Vagina (tissue), 2 donors: Measurements from ENCODE around the gene MB.

Experiments used
- POLR2A ChIP-seq, 2 donors: fragments of 450-650 bp; IDR thresholded peaks; one replicate each; pipeline ENCODE4 v1.6.1; 2017; ENCODE audit warnings: antibody characterized with exemption in 2 of 2, mild to moderate bottlenecking in 2 of 2, moderate library complexity in 2 of 2
- POLR2AphosphoS5 ChIP-seq, 2 donors: sonication (generic); formaldehyde crosslinking; IDR thresholded peaks; one replicate each; pipeline ENCODE4 v1.9.0; 2017; ENCODE audit warnings: antibody characterized with exemption in 2 of 2, mild to moderate bottlenecking in 2 of 2, low read depth in 1 of 2; ENCODE audit not compliant: insufficient read depth in 1 of 2
- TF ChIP-seq, protein P1 (sequence below), 3 experiments: fragments of 450-650 bp in 2 of 3; fragments of 200-600 bp in 1 of 3; sonication (generic) in 1 of 3; IDR thresholded peaks; one replicate each; pipeline ENCODE4 v1.5.1; 2017 to 2019; ENCODE audit warnings: antibody characterized with exemption in 3 of 3, mild to moderate bottlenecking in 2 of 3, moderate library complexity in 2 of 3

DNA sequence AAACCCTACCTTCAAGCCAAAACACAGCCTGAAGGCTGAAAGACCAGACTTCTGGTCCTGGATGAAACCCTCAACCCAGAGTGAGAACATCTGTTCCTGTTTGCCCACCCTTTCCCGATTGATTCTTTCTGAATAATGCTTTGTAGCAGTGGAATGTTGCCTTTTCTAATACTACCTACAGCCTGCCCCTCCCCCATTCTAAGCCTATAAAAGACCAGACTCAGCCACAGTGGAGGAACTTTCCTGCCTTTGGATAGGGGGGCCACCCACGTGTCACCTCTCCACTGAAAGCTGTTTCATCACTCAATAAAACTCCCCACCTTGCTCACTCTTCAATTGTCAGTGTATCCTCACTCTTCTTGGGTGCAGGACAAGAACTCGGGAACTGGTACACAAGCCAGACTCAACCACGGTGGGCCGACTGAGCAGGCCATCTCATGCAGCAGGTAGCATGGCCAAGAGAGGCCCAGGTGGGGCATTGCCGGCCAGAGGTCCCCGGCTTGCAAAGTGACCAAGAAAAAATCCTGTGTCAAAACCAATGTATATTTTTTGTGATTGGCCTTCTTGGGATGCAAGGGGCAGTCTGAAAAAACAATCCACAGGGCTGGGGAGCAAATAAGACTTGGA lies 24.5 kb upstream of the MB start:
- TF ChIP-seq, protein P1, sequence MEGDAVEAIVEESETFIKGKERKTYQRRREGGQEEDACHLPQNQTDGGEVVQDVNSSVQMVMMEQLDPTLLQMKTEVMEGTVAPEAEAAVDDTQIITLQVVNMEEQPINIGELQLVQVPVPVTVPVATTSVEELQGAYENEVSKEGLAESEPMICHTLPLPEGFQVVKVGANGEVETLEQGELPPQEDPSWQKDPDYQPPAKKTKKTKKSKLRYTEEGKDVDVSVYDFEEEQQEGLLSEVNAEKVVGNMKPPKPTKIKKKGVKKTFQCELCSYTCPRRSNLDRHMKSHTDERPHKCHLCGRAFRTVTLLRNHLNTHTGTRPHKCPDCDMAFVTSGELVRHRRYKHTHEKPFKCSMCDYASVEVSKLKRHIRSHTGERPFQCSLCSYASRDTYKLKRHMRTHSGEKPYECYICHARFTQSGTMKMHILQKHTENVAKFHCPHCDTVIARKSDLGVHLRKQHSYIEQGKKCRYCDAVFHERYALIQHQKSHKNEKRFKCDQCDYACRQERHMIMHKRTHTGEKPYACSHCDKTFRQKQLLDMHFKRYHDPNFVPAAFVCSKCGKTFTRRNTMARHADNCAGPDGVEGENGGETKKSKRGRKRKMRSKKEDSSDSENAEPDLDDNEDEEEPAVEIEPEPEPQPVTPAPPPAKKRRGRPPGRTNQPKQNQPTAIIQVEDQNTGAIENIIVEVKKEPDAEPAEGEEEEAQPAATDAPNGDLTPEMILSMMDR (IDR thresholded peaks at IDR 0.05) = no peak
- TF ChIP-seq POLR2A (IDR thresholded peaks at IDR 0.05) (no peak), POLR2AphosphoS5 (IDR thresholded peaks at IDR 0.05; ENCODE audit: insufficient read depth in 1 of 2, low read depth in 1 of 2) (no peak)
